HUES48 (cell line): Measurements from ENCODE around the gene PDE3B.
"Not testable (repeated sequence)": the region's sequence is repeated elsewhere in the genome, so short reads cannot be mapped to it uniquely, and the experiment has no call there.

ENCODE experiments used
- H3K27ac ChIP-seq: one replicate; pipeline ENCODE4 v1.7.0; 2013; ENCODE audit warnings: low read depth, low read length, inconsistent platforms
- H3K27me3 ChIP-seq: 2 replicates; pipeline ENCODE4 v1.6.1; 2013; ENCODE audit warnings: mild to moderate bottlenecking, low read length; ENCODE audit not compliant: control insufficient read depth, insufficient read depth
- H3K36me3 ChIP-seq: 2 replicates; pipeline ENCODE4 v1.6.1; 2013; ENCODE audit warnings: low read length; ENCODE audit not compliant: control insufficient read depth, insufficient read depth
- H3K4me1 ChIP-seq: 2 replicates; pipeline ENCODE4 v1.6.1; 2013; ENCODE audit warnings: mild to moderate bottlenecking, low read length; ENCODE audit not compliant: control insufficient read depth, insufficient read depth
- H3K4me3 ChIP-seq: 2 replicates; pipeline ENCODE4 v1.5.1; 2013; ENCODE audit warnings: mild to moderate bottlenecking, low read depth, low read length
- H3K9ac ChIP-seq: 2 replicates; pipeline ENCODE4 v1.6.1; 2013; ENCODE audit warnings: mild to moderate bottlenecking, low read depth, low read length, moderate library complexity
- H3K9me3 ChIP-seq: 2 replicates; pipeline ENCODE4 v1.6.1; 2013; ENCODE audit warnings: low read length; ENCODE audit not compliant: control insufficient read depth, insufficient read depth

PDE3B gene

GRCh38 chr11:14657841-14658240 is 14.2 kb downstream of the PDE3B start:
- Histone ChIP-seq H3K9me3 (no peaks in the 10 kb centered on the region), H3K4me3 (no peak overlapping the region), H3K36me3 (no peaks in the 10 kb centered on the region), H3K27ac (no peak overlapping the region), H3K4me1 (no peaks in the 10 kb centered on the region), H3K9ac (no peak overlapping the region), H3K27me3 (no peaks in the 10 kb centered on the region)

DNA sequence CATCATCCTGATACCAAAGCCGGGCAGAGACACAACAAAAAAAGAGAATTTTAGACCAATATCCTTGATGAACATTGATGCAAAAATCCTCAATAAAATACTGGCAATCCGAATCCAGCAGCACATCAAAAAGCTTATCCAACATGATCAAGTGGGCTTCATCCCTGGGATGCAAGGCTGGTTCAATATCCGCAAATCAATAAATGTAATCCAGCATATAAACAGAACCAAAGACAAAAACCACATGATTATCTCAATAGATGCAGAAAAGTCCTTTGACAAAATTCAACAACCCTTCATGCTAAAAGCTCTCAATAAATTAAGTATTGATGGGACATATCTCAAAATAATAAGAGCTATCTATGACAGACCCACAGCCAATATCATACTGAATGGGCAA is 21.3 kb downstream of the PDE3B start:
- not testable (repeated sequence) for H3K4me3 ChIP-seq, H3K9me3 ChIP-seq, H3K36me3 ChIP-seq, H3K27me3 ChIP-seq, H3K9ac ChIP-seq, H3K4me1 ChIP-seq, H3K27ac ChIP-seq

- not testable (repeated sequence) for H3K9me3 ChIP-seq, H3K27ac ChIP-seq, H3K4me1 ChIP-seq, H3K36me3 ChIP-seq, H3K4me3 ChIP-seq, H3K9ac ChIP-seq, H3K27me3 ChIP-seq
Observed at GRCh38 chr11:14667329-14667728, 23.7 kb downstream of the PDE3B start.

GRCh38 chr11:14668731-14669301 is 25.2 kb downstream of the PDE3B start:
- H3K27ac ChIP-seq, result no peak overlapping the region
- H3K4me3 ChIP-seq, result no peak overlapping the region
- no peaks in the 10 kb centered on the region for H3K27me3 ChIP-seq
- H3K9me3 ChIP-seq, result no peaks in the 10 kb centered on the region
- no peak overlapping the region for H3K9ac ChIP-seq
- no peaks in the 10 kb centered on the region for H3K36me3 ChIP-seq
- peaks cover 7% of the 10 kb centered on the region; the same call in 1 of the 2 replicates for H3K4me1 ChIP-seq

DNA sequence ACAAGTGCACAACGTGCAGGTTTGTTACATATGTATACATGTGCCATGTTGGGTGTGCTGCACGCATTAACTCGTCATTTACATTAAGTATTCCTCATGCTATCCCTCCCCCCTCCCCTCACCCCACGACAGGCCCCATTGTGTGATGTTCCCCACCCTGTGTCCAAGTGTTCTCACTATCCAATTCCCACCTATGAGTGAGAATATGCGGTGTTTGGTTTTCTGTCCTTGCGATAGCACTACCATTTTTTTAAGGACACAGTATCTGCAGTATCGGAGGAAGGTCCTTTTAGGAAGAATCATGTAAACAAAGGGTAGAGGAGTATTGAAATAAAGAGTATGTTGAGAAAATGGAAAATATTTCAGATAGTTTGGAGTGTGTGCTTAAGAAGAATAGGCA is 25.9 kb downstream of the PDE3B start:
- H3K27ac ChIP-seq, result no peak overlapping the region
- H3K4me1 ChIP-seq, result peaks cover 12% of the 10 kb centered on the region; the same call in 1 of the 2 replicates
- H3K9ac ChIP-seq, result no peak overlapping the region
- no peaks in the 10 kb centered on the region for H3K27me3 ChIP-seq
- no peaks in the 10 kb centered on the region for H3K9me3 ChIP-seq
- no peak overlapping the region for H3K4me3 ChIP-seq
- no peaks in the 10 kb centered on the region for H3K36me3 ChIP-seq

DNA sequence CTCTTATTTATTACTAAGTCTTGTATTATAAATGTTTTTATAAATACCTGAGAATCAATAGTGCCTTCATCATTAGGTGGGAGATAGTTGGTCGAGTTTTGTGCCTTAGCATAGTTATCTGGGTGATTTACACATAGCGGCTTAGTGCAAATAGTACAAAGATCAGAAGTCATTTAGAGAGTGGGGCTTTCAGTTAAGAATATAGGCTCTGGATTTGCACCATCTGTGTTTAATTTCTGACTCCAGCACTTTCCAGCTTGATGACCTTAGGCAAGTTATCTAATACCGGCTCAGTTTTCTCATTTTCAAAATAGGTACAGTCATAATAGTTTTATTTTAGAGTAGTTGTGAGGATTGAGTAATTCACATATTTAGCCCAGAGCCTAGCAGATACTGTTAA is 26.4 kb downstream of the PDE3B start:
- Histone ChIP-seq H3K9ac (no peak overlapping the region), H3K27ac (no peak overlapping the region), H3K36me3 (no peaks in the 10 kb centered on the region), H3K27me3 (no peaks in the 10 kb centered on the region), H3K4me3 (no peak overlapping the region), H3K9me3 (no peaks in the 10 kb centered on the region), H3K4me1 (peaks cover 12% of the 10 kb centered on the region; the same call in 1 of the 2 replicates)

- Histone ChIP-seq H3K27me3 (no peaks in the 10 kb centered on the region), H3K4me3 (no peak overlapping the region), H3K9ac (no peak overlapping the region), H3K4me1 (peaks cover 12% of the 10 kb centered on the region; the same call in 1 of the 2 replicates), H3K9me3 (no peaks in the 10 kb centered on the region), H3K36me3 (no peaks in the 10 kb centered on the region), H3K27ac (no peak overlapping the region)
Observed at GRCh38 chr11:14672635-14673034, 29.0 kb downstream of the PDE3B start.

DNA sequence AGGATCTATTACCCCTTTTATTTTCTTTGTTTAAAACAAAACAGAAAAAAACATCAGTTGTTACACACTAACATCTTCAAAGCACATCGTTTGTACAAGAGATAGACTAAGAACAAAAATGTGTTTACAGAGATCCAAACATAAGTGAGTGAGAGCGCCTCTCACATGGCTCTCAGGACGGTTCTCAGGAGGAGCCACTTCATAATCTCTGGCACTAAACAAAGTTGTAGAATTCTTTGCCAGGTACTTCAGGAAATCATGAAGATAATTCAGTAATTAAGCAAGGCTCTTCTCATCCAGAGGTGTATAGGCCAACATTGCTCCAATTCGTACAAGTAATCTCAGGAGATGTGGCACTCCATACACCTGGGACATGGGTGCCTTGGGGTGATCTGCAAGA is 29.8 kb downstream of the PDE3B start:
- H3K27me3 ChIP-seq, result no peaks in the 10 kb centered on the region
- H3K27ac ChIP-seq, result no peak overlapping the region
- peaks cover 12% of the 10 kb centered on the region; the same call in 1 of the 2 replicates for H3K4me1 ChIP-seq
- no peaks in the 10 kb centered on the region for H3K36me3 ChIP-seq
- no peak overlapping the region for H3K4me3 ChIP-seq
- H3K9me3 ChIP-seq, result no peaks in the 10 kb centered on the region
- no peak overlapping the region for H3K9ac ChIP-seq

GRCh38 chr11:14673824-14674405 is 30.3 kb downstream of the PDE3B start:
- Histone ChIP-seq H3K27me3 (no peaks in the 10 kb centered on the region), H3K36me3 (no peaks in the 10 kb centered on the region), H3K4me1 (peaks cover 9% of the 10 kb centered on the region; the same call in 1 of the 2 replicates), H3K27ac (no peak overlapping the region), H3K9me3 (no peaks in the 10 kb centered on the region), H3K9ac (no peak overlapping the region), H3K4me3 (no peak overlapping the region)

GRCh38 chr11:14676068-14676467 is 32.5 kb downstream of the PDE3B start:
- Histone ChIP-seq H3K27ac (no peak overlapping the region), H3K36me3 (no peaks in the 10 kb centered on the region), H3K27me3 (no peaks in the 10 kb centered on the region), H3K4me1 (peaks cover 8% of the 10 kb centered on the region; the same call in 1 of the 2 replicates), H3K9me3 (no peaks in the 10 kb centered on the region), H3K4me3 (no peak overlapping the region), H3K9ac (no peak overlapping the region)

DNA sequence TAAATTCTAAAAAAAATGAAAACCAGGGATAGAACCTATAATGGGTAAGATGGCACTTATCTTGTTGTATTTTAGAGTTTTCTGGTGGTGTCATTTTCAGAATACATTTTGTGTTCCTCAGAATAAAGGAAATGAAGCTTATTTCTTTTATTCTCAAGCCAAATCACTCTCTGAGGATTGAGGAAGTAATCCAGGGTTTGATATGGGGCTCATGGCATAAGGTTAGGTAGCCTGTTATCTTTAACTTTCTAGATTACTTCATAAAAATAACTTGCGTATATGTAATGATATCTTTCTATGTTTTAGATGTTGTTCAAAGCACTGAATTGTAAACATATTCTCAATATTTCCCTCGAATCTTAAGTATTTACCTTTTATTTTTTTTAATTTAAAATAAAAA is 33.5 kb downstream of the PDE3B start:
- no peaks in the 10 kb centered on the region for H3K36me3 ChIP-seq
- no peaks in the 10 kb centered on the region for H3K27me3 ChIP-seq
- H3K9ac ChIP-seq, result no peak overlapping the region
- H3K4me1 ChIP-seq, result peaks cover 8% of the 10 kb centered on the region; the same call in 1 of the 2 replicates
- H3K27ac ChIP-seq, result no peak overlapping the region
- no peak overlapping the region for H3K4me3 ChIP-seq
- H3K9me3 ChIP-seq, result no peaks in the 10 kb centered on the region
